ENCODE measurements around the gene NCK2. TPM values are rescaled to one million over a fixed set of nuclear protein-coding genes. Genes with fewer than 3 reads are reported as not detected.

NCK2 gene
- total RNA-seq, 1 experiment from 2014 or later, result 45.4 TPM

DNA sequence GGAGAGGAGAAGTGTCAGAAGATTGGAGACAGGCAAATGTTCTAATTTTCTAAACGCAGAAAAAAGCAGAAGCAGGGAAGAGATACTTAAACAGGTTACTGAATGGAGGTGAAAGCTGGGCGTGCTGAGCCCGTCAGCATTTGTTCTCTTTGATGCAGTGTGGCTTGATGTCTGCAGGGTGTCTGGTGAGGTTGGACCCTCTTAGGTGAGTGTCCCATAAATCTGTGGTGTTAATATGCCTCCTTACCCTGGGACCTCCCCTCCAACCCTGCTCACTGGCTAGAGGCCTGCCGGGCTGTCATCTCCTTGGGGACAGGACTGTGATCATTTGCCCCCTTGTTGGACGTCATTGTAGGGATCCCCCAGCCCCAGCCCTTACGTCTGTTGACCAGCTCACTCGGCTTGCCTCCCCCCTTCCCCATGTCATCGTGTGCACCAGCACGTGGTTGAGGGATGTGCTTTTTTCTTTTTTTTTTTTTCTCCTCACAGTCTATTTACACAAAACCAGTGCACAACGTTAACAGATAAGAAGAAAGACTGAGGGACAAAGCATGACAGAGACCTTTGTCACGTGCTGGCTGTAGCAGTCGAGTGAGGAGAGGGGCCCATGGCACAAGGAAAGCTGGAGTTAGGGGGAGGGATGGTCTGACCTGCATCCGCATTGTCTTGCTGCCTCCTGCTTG lies 56.4 kb downstream of the NCK2 start:
- Histone ChIP-seq H3F3A (ENCODE audit: low read length, unreplicated experiment) (peaks cover under 1% of the 10 kb centered on the region), H3K79me2 (ENCODE audit: low read length) (peaks cover 62% of the 10 kb centered on the region), H3K36me3 (ENCODE audit: low read depth, low read length) (no peaks in the 10 kb centered on the region), H3K9me3 (ENCODE audit: low read length) (no peaks in the 10 kb centered on the region), H3K9ac (ENCODE audit: low read length) (no peak overlapping the region), H3K27ac (ENCODE audit: low read length) (no peak overlapping the region), H3K4me1 (ENCODE audit: insufficient read depth, low read length) (peaks cover 3% of the 10 kb centered on the region; the same call in 1 of the 2 replicates), H2AFZ (ENCODE audit: low read length) (no peak overlapping the region), H3K27me3 (ENCODE audit: low read length) (no peaks in the 10 kb centered on the region), H4K20me1 (ENCODE audit: low read length) (no peaks in the 10 kb centered on the region; the same call in 1 of the 2 replicates), H3K4me2 (ENCODE audit: low read length) (no peak overlapping the region), H3K9me2 (replicated peaks; ENCODE audit: low read length) (no peaks in the 10 kb centered on the region), H3K4me3 (ENCODE audit: low read length) (no peak overlapping the region)
- ChIA-PET POLR2A (ENCODE audit: unreplicated experiment) (no interaction called here), CTCF (no interaction called here)
- ATAC-seq, result no peak
- no peak for DNase-seq
- intact Hi-C loops (cut with micrococcal nuclease), result no loop called here
- TF ChIP-seq EZH2 (IDR thresholded peaks at IDR 0.05; ENCODE audit: low read length, unreplicated experiment) (no peak), EZH2phosphoT487 (IDR thresholded peaks at IDR 0.05; ENCODE audit: borderline replicate concordance, low read length) (no peak)
- TF ChIP-seq, protein P1, sequence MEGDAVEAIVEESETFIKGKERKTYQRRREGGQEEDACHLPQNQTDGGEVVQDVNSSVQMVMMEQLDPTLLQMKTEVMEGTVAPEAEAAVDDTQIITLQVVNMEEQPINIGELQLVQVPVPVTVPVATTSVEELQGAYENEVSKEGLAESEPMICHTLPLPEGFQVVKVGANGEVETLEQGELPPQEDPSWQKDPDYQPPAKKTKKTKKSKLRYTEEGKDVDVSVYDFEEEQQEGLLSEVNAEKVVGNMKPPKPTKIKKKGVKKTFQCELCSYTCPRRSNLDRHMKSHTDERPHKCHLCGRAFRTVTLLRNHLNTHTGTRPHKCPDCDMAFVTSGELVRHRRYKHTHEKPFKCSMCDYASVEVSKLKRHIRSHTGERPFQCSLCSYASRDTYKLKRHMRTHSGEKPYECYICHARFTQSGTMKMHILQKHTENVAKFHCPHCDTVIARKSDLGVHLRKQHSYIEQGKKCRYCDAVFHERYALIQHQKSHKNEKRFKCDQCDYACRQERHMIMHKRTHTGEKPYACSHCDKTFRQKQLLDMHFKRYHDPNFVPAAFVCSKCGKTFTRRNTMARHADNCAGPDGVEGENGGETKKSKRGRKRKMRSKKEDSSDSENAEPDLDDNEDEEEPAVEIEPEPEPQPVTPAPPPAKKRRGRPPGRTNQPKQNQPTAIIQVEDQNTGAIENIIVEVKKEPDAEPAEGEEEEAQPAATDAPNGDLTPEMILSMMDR (conservative IDR thresholded peaks at IDR 0.05; ENCODE audit: low read depth, low read length), result no peak
- BruUV-seq (replicated peaks), result no TSS peak

- no peaks in the 10 kb centered on the region for H3K4me1 ChIP-seq (ENCODE audit: insufficient read depth, low read length)
- BruUV-seq (replicated peaks), result no TSS peak
- H3K9me2 ChIP-seq (replicated peaks; ENCODE audit: low read length), result no peaks in the 10 kb centered on the region
- no peaks in the 10 kb centered on the region for H3F3A ChIP-seq (ENCODE audit: low read length, unreplicated experiment)
- no peaks in the 10 kb centered on the region; the same call in 1 of the 2 replicates for H4K20me1 ChIP-seq (ENCODE audit: low read length)
- DNase-seq (no peak), ATAC-seq (no peak)
- ChIA-PET CTCF (no interaction called here), POLR2A (ENCODE audit: unreplicated experiment) (no interaction called here)
- no peak overlapping the region for H3K4me2 ChIP-seq (ENCODE audit: low read length)
- no peak overlapping the region for H2AFZ ChIP-seq (ENCODE audit: low read length)
- H3K4me3 ChIP-seq (ENCODE audit: low read length), result no peak overlapping the region
- TF ChIP-seq EZH2phosphoT487 (IDR thresholded peaks at IDR 0.05; ENCODE audit: borderline replicate concordance, low read length) (no peak), EZH2 (IDR thresholded peaks at IDR 0.05; ENCODE audit: low read length, unreplicated experiment) (no peak)
- TF ChIP-seq, protein P1 (conservative IDR thresholded peaks at IDR 0.05; ENCODE audit: low read depth, low read length), result no peak
- intact Hi-C loops (cut with micrococcal nuclease), result no loop called here
- H3K36me3 ChIP-seq (ENCODE audit: low read depth, low read length), result no peaks in the 10 kb centered on the region
- H3K9ac ChIP-seq (ENCODE audit: low read length), result no peak overlapping the region
- peaks cover 55% of the 10 kb centered on the region for H3K79me2 ChIP-seq (ENCODE audit: low read length)
- no peaks in the 10 kb centered on the region for H3K27me3 ChIP-seq (ENCODE audit: low read length)
- no peak overlapping the region for H3K27ac ChIP-seq (ENCODE audit: low read length)
- H3K9me3 ChIP-seq (ENCODE audit: low read length), result no peaks in the 10 kb centered on the region
Observed at GRCh38 chr2:105801961-105802360, 57.2 kb downstream of the NCK2 start.

DNA sequence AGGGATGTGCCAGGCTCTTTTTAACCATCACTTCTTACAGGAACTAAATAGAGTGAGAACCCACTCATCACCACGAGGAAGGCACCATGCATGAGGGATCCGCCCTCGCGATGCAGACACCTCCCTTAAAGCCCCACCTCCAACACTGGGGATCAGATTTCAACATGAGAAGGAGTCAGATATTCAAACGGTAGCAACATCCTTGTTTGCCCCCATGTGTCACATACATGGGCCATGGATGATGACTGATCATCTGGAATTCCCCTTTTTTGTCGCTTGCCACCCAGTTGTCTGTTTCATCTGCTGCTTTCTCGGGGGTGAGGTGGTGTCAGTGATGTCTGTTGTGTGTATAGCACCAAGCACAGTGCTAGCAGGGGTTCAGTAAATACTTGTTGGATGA lies 57.9 kb downstream of the NCK2 start:
- DNase-seq, result no peak
- H3K4me3 ChIP-seq (ENCODE audit: low read length), result no peak overlapping the region
- no peak for TF ChIP-seq EZH2phosphoT487 (IDR thresholded peaks at IDR 0.05; ENCODE audit: borderline replicate concordance, low read length)
- TF ChIP-seq, protein P1 (conservative IDR thresholded peaks at IDR 0.05; ENCODE audit: low read depth, low read length), result no peak
- TF ChIP-seq EZH2 (IDR thresholded peaks at IDR 0.05; ENCODE audit: low read length, unreplicated experiment), result no peak
- no peaks in the 10 kb centered on the region for H3K9me3 ChIP-seq (ENCODE audit: low read length)
- no peaks in the 10 kb centered on the region for H3K4me1 ChIP-seq (ENCODE audit: insufficient read depth, low read length)
- intact Hi-C loops (cut with micrococcal nuclease), result no loop called here
- CTCF ChIA-PET, result no interaction called here
- H3K36me3 ChIP-seq (ENCODE audit: low read depth, low read length), result no peaks in the 10 kb centered on the region
- H3K79me2 ChIP-seq (ENCODE audit: low read length), result peaks cover 49% of the 10 kb centered on the region
- H3K9me2 ChIP-seq (replicated peaks; ENCODE audit: low read length), result no peaks in the 10 kb centered on the region
- no peaks in the 10 kb centered on the region; the same call in 1 of the 2 replicates for H4K20me1 ChIP-seq (ENCODE audit: low read length)
- BruUV-seq (replicated peaks), result no TSS peak
- H3F3A ChIP-seq (ENCODE audit: low read length, unreplicated experiment), result no peaks in the 10 kb centered on the region
- H3K27ac ChIP-seq (ENCODE audit: low read length), result no peak overlapping the region
- ATAC-seq, result no peak
- POLR2A ChIA-PET (ENCODE audit: unreplicated experiment), result no interaction called here
- no peak overlapping the region for H3K9ac ChIP-seq (ENCODE audit: low read length)
- H2AFZ ChIP-seq (ENCODE audit: low read length), result no peak overlapping the region
- H3K27me3 ChIP-seq (ENCODE audit: low read length), result no peaks in the 10 kb centered on the region
- H3K4me2 ChIP-seq (ENCODE audit: low read length), result no peak overlapping the region
